GM04503 (cell line): ENCODE results near the gene DSCAM.

Experiments
- DNase-seq: peaks from one replicate; pipeline ENCODE4 v3.0.0-alpha.2; 2012; ENCODE audit warnings: low read depth

DSCAM gene

DNA sequence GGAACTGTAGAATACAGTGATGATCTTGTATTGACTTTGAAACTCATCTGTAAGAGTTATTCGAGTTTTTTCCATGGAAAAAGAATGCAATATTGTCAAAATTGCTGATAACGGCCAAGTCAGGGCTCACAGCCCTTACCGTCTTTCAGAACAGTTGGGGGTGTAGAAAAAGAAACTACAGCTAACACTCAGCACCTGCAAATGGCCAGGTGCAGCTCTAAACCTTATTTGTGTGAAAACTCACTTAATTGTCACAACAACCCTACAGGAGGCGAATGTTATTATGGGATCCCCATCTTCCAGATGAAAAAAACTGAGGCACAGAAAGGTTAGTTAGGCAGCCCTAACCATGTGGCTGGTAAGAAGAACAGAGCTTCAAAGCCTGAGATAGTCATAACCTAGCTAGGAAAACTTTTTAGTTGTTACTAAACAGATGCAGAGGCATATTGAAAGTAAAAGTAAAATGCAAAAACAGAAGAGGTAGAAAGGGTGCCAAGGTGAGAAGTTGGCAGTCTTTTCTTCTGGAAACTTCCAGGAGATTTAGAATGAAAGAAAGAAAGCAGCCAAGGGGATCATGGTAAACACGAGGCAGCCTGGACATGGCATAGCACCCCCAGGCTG lies 76.4 kb downstream of the DSCAM start:
- DNase-seq, result no peak

DNA sequence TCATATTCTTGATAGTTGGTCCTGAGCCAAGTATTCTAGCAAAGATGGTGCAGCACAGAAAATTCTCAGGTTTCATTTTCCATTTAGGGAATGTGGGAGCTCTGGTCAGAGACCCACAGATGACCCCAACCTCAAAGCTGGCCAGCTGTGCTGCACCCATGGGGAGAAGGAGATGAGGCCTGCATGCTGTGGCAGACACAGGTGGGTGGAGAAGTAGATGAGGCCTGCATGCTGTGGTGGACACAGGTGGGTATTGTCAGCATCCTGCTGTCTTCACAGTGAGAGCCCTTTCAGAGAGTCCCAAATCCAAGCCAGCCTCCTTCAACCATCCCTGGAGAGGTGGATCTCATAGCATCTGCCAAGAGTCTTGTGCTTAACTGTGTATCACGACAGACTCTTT lies 77.7 kb downstream of the DSCAM start:
- no peak for DNase-seq

DNA sequence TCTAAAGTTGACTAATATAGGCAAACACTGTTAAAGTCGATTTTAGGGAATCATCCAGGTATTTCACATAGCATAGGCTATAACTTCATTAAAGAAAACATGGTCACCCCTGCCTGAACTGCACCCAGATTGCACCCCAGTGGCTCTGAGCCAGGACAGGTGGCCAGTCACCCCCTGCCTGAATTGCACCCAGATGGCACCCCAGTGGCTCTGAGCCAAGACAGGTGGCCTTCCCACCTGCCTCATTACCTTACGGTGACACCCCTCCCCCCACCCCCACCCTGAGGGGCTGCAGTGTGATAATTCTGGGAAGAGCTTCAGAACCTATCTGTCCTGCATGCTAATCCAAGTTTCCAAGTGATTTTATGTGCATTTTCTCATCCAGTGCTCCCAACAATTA lies 78.9 kb downstream of the DSCAM start:
- DNase-seq, result no peak

DNA sequence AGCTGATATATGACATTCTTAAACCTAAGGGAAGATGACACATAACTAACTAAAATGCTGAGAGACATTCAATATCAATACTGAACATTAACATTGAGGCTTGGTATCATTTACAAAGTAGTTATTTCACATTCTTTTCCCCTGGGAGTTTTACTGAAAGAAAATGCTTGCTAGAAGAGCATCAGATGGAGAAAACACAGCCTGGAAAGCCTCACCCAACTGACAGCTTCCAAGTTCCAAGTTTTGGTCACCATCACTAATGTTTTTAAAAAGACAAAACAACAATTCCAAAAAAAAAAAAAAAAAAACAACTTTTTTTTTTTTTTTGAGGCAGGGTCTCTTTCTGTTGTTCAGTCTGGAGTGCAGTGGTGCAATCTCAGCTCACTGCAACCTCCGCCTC lies 80.6 kb downstream of the DSCAM start:
- no peak for DNase-seq

DNA sequence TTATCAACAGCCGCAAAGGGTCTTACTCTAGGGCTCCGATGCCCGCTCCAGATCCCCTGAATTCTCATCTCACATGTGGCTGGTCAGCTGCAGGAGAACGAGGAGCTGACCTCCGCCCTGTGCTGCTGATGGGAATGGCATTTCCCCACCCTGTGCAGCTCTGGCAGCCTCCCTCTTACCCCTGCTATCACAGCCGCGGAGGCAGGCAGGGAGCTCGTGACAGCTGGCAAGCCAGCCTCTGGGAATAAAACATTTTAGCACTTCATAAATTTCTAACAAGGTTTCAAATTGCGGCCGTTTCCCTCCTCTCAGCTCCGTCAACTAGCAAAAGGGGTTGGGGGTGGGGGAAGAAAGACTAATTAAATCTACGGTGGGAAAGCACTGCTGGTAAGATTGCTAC lies 81.1 kb downstream of the DSCAM start:
- no peak for DNase-seq

DNA sequence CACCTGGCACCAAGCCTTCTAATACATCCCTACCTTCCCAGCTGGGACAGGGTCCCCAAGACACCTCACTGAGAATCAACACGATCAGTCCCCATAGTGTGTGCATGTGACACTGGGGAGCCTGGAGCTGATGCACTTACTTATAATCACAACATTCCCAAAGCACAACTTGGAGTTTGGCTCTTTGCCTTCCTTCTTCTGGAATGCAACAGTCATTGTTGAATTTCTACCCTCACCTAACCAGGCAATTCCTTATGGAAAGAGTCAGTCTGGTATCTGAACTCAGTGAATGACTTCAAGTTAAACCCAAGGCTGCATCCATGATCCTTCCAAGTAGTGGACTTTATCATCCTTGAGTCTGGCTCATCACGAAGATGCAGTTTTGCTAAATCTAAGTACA lies 86.1 kb downstream of the DSCAM start:
- no peak for DNase-seq

DNA sequence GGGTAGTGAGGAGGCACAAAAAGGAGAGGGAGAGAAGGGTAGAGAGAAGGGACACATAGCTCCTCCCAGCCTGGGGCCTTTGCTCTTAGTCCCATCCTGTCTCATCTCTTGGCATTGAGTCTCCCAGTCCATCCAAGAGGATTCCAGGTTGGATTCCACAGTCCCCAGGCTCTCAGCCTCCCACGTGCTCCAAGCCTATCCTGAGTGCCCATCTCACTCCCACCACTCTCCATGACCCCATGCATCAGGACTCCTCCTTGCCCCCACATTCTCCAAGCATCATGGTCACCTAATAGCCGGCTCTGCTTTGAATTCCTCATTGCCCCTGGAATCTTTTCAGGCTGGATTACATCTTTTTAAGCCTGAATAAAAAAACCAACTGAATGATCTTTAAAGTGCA lies 87.9 kb downstream of the DSCAM start:
- DNase-seq, result no peak

DNA sequence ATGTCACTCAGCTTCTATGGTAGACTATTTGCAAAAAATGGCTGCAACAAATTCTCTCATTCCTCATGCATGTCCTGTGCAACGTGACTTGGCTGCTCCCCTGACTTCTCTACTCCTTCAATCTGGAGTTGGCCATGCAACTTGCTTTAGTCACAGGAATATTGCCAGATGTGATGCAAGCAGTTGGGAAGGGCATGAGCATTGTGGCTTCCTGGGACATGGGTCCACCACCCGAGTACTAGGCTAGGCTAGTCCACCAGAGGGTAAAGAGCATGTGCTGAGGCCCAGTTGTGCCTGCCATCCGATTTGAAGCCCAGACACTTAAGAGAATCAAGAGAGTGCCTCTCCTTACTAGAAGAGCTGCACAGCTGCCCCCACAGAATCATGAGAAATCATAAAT lies 89.6 kb downstream of the DSCAM start:
- no peak for DNase-seq

DNA sequence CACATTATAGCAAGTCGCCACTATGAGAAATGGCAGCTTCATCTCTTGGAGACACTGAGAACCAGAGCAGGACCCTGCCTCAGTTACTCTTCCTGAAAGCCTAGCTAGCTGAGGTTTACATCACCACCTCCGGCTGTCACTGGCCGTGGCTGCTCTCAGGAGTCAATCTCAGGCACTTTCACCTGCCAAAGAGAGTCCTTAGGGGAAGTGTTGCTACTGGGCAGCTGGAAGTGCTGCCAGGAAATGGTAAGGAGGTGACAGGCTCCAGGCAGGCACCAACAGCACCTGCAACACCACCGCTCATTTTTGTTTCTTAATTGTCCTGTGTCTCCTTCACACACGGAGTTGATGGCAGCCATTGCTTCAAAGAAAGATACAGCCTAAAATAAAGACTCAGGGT lies 92.5 kb downstream of the DSCAM start:
- no peak for DNase-seq

DNA sequence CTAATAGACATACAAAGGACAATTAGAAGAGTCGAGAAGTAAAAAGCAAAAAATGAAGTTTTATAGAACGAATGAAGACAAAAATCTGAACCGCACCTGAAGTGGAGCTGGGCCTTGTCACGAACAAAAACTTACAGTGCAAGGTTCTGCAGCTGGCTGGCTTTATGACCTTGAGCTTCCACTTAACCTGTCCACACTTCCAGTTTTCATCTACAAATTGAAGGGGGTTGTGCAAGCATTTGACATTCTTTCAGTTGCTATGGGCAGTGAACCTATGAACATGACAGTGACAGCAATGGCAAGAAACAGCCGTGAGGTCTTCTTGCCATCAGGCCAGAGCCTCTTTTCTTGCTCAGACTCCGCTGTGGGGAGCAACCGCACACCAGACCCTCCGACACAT lies 93.2 kb downstream of the DSCAM start:
- no peak for DNase-seq

DNA sequence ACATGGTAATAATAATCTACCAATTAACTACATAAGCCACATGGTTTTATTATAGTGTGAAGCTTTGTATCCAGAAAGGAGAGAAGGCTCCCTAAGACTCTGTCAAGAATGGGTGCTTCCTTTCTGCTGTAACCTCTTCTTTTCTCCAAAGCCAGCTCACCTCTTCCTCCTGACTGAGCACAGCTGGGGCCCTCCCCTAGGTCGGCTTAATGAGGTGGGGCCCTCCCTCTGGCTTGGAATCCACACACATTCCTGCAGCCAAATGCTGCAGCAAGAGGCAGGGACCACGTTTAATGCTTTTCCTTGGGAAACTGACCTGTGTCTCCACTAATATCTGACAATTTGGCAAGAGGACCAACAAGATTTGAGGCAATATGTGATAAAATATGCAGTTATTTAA lies 94.8 kb downstream of the DSCAM start:
- DNase-seq, result no peak

DNA sequence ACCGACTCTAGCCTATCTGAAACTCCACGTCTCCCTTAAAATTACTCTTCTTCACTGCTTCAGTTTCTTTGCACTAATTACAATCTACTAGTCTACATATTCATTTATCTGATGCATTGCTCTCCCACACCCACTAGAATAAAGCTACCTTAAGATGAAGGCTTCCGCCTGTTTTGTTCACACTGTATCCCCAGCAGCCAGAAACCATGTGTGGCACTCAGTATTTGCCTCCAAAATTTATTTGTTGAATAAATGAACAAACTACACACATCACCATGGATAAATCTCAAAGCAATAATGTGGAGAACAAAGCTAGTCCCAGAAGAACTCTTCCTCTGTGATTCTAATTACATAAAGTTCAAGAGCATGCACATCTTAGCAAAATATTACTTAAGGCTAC lies 95.7 kb downstream of the DSCAM start:
- no peak for DNase-seq

DNA sequence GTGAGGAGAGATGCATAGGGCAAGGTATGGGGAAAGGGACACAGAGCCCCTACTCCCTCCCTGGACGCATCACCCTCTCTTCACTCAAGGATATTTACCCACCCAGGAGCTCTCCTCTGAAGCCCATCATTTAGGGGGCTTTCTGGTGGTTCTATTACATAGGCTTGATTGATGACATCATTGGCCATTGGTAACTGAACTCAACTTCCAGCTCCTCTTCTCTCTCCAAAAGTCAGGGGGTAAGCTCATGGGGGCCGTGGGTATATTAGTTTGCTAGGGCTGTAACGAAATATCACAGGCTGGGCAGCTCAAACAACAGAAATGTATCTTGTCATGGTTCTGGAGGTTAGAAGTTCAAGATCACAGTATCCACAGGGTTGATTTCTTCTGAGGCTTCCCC lies 110.8 kb downstream of the DSCAM start:
- DNase-seq, result no peak

DNA sequence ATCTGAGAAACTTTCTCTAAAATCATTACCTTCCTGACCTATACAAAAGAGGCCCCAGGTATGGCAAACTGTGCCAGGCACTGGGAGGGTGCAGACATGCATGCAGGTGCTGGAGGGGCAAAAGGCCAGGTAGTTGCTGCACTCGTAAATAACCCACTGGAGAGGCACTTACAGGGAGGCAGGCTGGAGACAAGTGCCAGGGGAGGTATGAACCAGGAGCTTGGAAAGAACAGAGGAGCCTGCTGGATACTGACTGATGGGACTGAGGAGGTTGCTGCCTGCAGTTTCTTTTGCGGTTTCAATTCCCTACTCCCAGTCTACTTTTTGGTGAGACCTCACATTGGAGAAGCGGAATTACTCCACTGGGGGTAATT lies 113.9 kb downstream of the DSCAM start:
- DNase-seq, result no peak

DNA sequence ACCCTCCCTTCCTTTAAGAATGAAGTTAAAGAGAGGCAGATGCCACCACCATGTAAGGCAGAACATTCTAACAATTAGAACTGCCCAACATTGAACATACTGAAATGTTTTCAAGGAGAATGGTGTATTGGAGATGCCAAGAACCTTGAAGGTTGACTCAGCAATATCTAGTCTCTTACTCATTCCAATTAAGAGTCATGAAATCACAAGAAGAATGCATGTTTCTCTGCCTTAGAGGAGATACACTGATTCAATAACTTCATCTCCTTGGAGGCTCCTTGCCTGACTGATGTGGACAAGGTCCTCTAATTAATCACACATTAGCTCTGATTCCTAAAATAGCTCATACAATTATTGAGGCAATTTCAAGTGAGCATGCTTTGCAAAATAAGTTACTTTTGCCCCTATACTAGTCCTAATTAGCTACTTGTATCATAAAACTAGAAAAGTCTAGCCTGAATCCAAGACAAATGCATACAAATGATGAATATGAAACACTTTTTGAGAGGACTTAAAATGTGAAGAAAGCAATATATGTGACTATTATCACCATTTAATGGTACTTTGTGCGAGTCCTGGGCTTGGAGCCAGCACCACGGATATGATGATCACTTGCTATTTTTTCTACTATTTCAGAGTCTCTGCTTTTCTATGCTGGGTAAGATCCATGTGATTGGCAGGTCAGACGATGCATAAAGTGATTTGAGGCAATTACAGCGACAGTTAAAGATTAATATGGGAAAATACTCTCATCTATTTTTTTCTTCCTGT lies 114.5 kb downstream of the DSCAM start:
- no peak for DNase-seq

DNA sequence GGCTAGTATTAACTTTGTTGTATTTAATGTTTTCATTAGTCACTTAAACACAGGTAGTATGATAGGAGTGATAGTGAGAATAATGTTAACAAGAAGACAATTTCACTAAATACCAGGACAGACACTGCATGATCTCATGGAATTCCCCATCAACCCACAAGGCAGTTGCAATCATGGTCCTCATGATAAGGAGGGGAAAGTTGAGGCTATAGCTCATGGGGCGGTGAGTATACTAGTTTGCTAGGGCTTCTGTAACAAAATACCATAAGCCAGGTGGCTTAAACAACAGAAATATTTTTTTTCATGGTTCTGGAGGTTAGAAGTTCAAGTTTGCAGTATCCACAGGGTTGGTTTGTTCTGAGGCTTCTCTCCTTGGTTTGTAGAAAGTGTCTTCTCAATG lies 115.8 kb downstream of the DSCAM start:
- DNase-seq, result no peak

DNA sequence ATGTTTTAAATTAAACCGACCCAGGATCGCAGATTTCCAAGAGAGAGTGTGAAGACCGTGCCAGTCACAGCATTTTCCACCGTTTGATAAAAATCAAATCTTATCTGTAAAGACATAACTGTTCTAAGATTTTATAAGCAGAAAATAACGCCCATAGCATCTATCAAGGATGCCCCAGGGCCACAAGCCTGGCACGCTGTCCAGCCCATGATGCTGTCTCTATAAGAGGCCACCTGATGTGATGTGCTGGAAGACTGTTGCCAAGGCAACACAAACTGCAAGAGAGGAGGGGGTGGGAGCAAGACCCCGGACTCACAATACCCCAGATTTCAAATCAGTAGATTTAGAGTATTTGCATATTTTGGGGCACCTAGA lies 116.5 kb downstream of the DSCAM start:
- DNase-seq, result no peak

DNA sequence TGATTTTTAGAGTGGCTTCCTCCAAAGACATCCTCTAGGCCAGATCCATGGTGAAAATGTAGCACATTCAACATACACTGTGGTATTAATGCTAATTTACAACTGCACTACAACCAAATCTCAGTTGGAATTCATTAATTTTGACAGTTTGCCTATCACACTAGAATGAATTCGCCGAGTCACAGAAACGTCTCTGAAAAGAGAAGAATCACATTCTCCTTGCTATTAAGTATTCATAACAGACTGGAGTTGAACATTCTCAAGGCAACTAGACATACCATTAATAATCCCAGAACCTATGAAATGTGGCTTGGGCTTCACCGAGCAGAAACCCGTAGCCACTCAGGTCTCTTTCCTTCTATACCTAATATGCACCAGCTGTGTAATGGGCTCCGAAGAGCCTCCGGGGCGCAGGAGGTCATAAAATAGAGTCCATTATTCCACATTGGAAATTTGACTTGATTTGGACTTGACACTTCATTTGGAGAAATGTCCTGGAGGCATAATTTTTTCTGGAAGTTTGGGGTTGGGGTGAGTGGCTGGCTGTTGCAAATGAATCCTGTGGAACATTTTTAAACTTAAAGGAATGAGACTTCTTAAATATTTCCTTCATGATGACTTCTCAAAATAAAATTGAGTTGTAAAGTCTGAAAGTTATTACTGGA lies 117.1 kb downstream of the DSCAM start:
- no peak for DNase-seq

DNA sequence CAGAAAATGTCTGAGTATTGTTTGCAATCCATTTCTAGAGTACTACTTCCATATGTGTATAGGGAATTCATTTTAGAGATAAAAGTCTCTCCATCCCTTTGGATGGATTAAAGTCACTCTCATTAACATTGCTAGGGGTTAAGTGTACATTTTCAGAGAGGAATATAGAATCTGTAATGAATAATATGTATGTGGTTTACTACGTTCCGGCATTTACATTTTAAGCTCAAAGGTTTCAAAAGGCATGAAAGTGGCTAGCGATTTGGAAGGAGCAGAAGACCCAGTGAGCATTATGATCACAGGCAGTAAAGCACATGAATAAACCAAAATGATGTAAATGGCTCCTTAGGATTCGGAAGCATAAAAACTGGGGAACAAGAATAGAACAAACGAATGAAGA lies 123.0 kb downstream of the DSCAM start:
- DNase-seq, result no peak

DNA sequence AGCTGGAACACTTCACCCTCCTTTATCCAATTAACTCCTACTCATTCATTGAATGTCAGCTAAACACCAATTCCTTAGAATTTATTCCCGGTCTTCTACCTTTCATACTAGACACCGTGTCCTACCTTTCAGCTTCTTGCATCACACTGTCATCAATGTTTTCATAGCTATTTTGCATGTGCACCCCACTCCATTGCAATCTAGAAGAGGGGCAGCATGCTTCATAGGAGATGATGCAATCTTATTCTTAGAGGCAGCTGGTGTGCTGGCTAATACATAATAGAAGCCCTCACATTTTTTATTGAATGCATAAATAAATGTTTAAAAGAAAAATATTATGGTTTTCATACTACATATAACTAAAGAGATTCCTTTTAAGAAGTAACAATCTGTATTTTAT lies 123.6 kb downstream of the DSCAM start:
- no peak for DNase-seq

DNA sequence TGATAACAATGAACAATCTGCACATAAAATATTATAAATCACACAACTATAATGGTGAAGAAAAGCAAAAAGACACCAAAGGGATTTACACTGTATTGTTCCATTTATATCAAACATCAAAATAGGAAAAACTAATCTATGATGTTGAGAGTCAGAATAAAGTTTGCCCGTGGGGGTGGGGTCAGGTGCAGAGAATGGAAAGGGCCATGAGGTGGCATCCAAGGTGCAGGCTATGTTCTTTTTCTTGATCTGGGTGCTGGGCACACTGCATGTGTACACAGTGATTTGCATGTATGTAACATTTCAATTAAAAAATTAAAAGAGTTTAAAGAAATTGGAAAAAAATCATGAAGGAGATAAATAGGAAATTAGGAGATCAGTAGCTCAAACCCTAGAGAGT lies 127.3 kb downstream of the DSCAM start:
- no peak for DNase-seq

DNA sequence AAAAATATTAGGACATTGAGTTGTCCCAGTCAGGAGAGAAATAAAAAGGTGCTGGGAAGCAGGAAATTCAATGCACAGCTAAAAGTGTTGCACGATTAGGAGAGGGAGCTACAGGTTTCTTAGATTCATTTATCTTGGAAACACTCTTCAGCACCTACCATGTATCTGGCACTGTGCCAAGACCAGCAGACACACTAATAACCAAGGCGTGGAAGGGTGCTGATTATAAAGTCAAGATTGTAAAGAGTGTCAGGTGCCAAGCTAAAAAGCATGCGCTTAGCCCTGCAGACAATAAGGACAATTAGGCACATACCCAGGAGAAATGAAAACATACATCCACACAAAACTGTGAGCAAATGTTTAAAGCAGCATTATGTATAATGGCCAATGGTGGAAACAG lies 129.9 kb downstream of the DSCAM start:
- no peak for DNase-seq

DNA sequence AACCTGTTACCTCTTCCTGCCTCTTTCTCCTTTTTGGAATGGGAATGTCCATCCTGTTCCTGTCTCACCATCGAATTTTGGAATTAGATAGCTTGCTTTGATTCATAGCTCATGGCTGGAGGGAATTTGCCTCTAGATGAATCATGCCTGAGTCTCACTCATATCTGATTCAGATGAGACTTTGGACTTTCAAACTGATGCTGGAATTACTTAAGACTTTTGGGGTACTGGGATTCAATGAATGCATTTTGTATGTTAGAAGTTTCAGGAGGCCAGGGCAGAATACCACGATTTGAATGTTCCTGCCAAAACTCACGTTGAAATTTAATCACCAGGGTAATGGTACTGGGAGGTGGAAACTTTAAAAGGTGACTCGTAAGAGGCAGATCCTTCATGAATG lies 132.4 kb downstream of the DSCAM start:
- DNase-seq, result no peak
